ENCODE results near the gene SH3PXD2A. TPM values are rescaled to one million over a fixed set of nuclear protein-coding genes. Genes with fewer than 3 reads are reported as not detected.
A peak's percentile ranks its signal among the peaks of the same experiment; 100 is the strongest.

Gene SH3PXD2A, protein sequence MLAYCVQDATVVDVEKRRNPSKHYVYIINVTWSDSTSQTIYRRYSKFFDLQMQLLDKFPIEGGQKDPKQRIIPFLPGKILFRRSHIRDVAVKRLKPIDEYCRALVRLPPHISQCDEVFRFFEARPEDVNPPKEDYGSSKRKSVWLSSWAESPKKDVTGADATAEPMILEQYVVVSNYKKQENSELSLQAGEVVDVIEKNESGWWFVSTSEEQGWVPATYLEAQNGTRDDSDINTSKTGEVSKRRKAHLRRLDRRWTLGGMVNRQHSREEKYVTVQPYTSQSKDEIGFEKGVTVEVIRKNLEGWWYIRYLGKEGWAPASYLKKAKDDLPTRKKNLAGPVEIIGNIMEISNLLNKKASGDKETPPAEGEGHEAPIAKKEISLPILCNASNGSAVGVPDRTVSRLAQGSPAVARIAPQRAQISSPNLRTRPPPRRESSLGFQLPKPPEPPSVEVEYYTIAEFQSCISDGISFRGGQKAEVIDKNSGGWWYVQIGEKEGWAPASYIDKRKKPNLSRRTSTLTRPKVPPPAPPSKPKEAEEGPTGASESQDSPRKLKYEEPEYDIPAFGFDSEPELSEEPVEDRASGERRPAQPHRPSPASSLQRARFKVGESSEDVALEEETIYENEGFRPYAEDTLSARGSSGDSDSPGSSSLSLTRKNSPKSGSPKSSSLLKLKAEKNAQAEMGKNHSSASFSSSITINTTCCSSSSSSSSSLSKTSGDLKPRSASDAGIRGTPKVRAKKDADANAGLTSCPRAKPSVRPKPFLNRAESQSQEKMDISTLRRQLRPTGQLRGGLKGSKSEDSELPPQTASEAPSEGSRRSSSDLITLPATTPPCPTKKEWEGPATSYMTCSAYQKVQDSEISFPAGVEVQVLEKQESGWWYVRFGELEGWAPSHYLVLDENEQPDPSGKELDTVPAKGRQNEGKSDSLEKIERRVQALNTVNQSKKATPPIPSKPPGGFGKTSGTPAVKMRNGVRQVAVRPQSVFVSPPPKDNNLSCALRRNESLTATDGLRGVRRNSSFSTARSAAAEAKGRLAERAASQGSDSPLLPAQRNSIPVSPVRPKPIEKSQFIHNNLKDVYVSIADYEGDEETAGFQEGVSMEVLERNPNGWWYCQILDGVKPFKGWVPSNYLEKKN
- 10 to 100 TPM; 12.4 to 14.5 TPM for total RNA-seq

GRCh38 chr10:103855424-103855823 is at the start of gene SH3PXD2A:
SH3PXD2A (minus strand) TSS chr10:103855576; CDS start chr10:103855266, 310 bp downstream.
- H3K36me3 Mint-ChIP-seq: no peaks in the 10 kb centered on the region
- H3K9me3 Mint-ChIP-seq (ENCODE audit: low read depth): no peaks in the 10 kb centered on the region
- H3K27ac Mint-ChIP-seq: no peak within 1 kb of the TSS
- CTCF ChIA-PET: interaction anchor here (0.9 to 8.9 kb wide), 13 partner anchors 8 to 169 kb away, joined by 3 to 144 read pairs (median 4); no protein-coding TSS in a partner anchor
- DNase-seq: no peak
- peak within 1 kb of the TSS; percentile 64 for H3K4me3 Mint-ChIP-seq
- peaks cover 57% of the 10 kb centered on the region for H3K27me3 Mint-ChIP-seq
- H3K4me1 Mint-ChIP-seq: peaks cover 9% of the 10 kb centered on the region
- ATAC-seq: peak; percentile 58

- DNase-seq (no peak), ATAC-seq (peak; percentile 81)
- Mint-ChIP-seq H3K4me1 (peaks cover 47% of the 10 kb centered on the region), H3K27ac (peak overlapping the region; percentile 79), H3K9me3 (ENCODE audit: low read depth) (no peaks in the 10 kb centered on the region), H3K36me3 (peaks cover 52% of the 10 kb centered on the region), H3K4me3 (peak overlapping the region; percentile 55), H3K27me3 (no peaks in the 10 kb centered on the region)
- CTCF ChIA-PET: interaction anchor here (0.9 to 2.6 kb wide), 12 partner anchors 10 to 222 kb away, joined by 3 to 14 read pairs (median 5); partner anchors contain the start of genes SLK and STN1
Observed at GRCh38 chr10:103901299-103901698, 45.9 kb upstream of the SH3PXD2A start.

DNA sequence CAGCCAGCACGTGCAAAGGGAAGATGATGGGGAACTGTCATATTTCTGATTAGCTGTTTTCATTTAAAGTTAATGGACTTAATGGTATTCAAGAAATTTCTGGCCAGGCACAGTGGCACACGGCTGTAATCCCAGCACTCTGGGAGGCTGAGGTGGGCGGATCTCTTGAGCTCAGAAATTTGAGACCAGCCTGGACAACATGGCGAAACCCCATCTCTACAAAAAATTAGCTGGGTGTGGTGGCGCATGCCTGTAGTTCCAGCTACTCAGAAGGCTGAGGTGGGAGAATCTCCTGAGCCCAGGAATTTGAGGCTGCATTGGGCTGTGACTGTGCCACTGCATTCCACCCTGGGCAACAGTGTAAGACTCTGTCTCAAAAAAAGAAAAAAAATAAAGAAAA is 43.9 kb upstream of the SH3PXD2A start:
- H3K36me3 Mint-ChIP-seq: peaks cover 55% of the 10 kb centered on the region
- ATAC-seq (no peak), DNase-seq (no peak)
- CTCF ChIA-PET: interaction anchor here (0.9 to 1.9 kb wide), 5 partner anchors 9 to 46 kb away, joined by 3 to 6 read pairs (median 3); no protein-coding TSS in a partner anchor
- H3K27me3 Mint-ChIP-seq: no peaks in the 10 kb centered on the region
- peaks cover 52% of the 10 kb centered on the region for H3K4me1 Mint-ChIP-seq
- no peak overlapping the region for H3K4me3 Mint-ChIP-seq
- no peak overlapping the region for H3K27ac Mint-ChIP-seq
- H3K9me3 Mint-ChIP-seq (ENCODE audit: low read depth): no peaks in the 10 kb centered on the region

DNA sequence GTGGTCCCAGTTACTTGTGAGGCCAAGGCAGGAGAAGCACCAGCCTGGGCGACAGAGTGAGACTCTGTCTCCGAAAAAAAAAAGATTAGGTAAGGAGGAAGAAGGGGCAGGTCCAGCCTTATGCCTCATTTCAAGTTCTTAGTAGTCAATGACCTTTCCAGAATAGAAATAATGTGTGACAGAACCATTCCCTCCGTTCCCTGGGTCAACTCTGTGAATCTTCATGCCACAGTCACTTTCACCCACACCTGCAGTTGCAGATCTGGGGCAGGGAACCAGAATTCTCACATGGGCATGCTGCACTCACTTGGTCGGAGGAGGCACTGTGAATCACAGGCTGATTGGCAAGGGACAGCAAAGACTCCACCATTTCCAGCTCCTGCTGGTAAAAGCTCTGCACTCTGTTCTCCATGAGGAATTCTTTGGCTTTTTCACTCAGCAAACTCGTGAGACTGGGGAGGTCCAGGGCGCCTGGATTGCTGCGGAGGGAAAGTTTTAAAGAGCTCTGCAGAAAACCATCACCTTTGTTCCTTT is 41.9 kb upstream of the SH3PXD2A start:
- DNase-seq: no peak
- H3K27me3 Mint-ChIP-seq: no peaks in the 10 kb centered on the region
- no peak overlapping the region for H3K4me3 Mint-ChIP-seq
- CTCF ChIA-PET: interaction anchor here (0.8 to 1.0 kb wide), 2 partner anchors 9 to 20 kb away, joined by 3 to 4 read pairs; no protein-coding TSS in a partner anchor
- no peak for ATAC-seq
- H3K27ac Mint-ChIP-seq: no peak overlapping the region
- H3K4me1 Mint-ChIP-seq: peaks cover 54% of the 10 kb centered on the region
- H3K36me3 Mint-ChIP-seq: peaks cover 51% of the 10 kb centered on the region
- no peaks in the 10 kb centered on the region for H3K9me3 Mint-ChIP-seq (ENCODE audit: low read depth)

DNA sequence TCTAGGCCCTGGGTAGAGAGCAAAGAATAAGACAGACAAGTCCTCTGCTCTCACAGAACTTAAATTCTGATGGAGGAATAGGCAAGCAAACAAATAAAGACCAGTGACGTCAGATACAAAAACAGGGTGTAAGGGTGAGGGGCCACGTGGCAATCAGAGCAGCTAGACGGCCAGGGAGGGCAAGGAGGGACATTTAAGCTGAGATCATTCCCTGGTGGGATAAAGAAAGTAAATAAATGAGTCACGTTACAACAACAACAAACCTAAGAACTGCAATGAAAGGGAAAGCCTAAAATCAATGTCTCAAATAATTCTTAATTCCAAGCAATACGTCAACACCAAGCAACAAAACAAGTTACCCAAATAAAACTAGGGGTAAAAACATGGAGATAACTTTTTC is 40.8 kb upstream of the SH3PXD2A start:
- CTCF ChIA-PET: no interaction called here
- H3K36me3 Mint-ChIP-seq: peaks cover 58% of the 10 kb centered on the region
- DNase-seq (no peak), ATAC-seq (no peak)
- no peaks in the 10 kb centered on the region for H3K27me3 Mint-ChIP-seq
- H3K4me3 Mint-ChIP-seq: no peak overlapping the region
- H3K9me3 Mint-ChIP-seq (ENCODE audit: low read depth): no peaks in the 10 kb centered on the region
- peaks cover 47% of the 10 kb centered on the region for H3K4me1 Mint-ChIP-seq
- peak overlapping the region; percentile 72 for H3K27ac Mint-ChIP-seq

GRCh38 chr10:103895411-103896186 is 40.2 kb upstream of the SH3PXD2A start:
- peak; percentile 72 for ATAC-seq
- H3K4me1 Mint-ChIP-seq: peaks cover 47% of the 10 kb centered on the region
- CTCF ChIA-PET: interaction anchor here (1.1 to 2.1 kb wide), 7 partner anchors 9 to 225 kb away, joined by 3 to 17 read pairs (median 5); partner anchors contain the start of gene SFR1
- no peak overlapping the region for H3K4me3 Mint-ChIP-seq
- peak overlapping the region; percentile 75 for H3K27ac Mint-ChIP-seq
- H3K27me3 Mint-ChIP-seq: no peaks in the 10 kb centered on the region
- DNase-seq: no peak
- peaks cover 57% of the 10 kb centered on the region for H3K36me3 Mint-ChIP-seq
- H3K9me3 Mint-ChIP-seq (ENCODE audit: low read depth): no peaks in the 10 kb centered on the region

DNA sequence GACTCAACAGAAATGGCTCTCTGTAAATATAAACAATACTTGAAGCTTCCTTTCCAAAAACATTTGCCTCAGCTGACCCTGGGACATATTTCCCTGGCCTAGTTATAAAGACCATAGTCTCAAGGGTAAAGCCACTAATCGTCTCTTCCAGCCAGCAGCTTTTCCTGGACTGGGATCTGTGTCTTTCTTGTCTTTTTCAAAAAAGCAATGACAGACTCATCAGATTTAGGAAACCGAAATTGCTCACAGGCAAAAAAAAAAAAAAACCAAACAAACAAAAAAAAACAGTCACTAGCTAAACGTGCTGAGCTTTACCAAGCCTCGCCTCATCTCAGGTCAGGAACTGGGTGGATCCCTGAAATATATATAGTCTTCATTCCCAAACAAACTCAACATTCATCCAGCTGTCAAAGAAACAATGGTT is 39.1 kb upstream of the SH3PXD2A start:
- Mint-ChIP-seq H3K4me1 (peaks cover 49% of the 10 kb centered on the region), H3K36me3 (peaks cover 53% of the 10 kb centered on the region), H3K27me3 (no peaks in the 10 kb centered on the region), H3K4me3 (peak overlapping the region; percentile 7), H3K9me3 (ENCODE audit: low read depth) (no peaks in the 10 kb centered on the region), H3K27ac (peak overlapping the region; percentile 75)
- DNase-seq (no peak), ATAC-seq (peak; percentile 24)
- CTCF ChIA-PET: interaction anchor here (0.7 to 2.1 kb wide), 10 partner anchors 8 to 228 kb away, joined by 3 to 17 read pairs (median 4); partner anchors contain the start of genes SFR1 and STN1

- no peak for ATAC-seq
- Mint-ChIP-seq H3K27me3 (no peaks in the 10 kb centered on the region), H3K4me3 (no peak overlapping the region), H3K27ac (peak overlapping the region; percentile 75), H3K4me1 (peaks cover 55% of the 10 kb centered on the region), H3K36me3 (peaks cover 55% of the 10 kb centered on the region), H3K9me3 (ENCODE audit: low read depth) (no peaks in the 10 kb centered on the region)
- CTCF ChIA-PET: interaction anchor here (0.9 to 2.1 kb wide), 8 partner anchors 16 to 227 kb away, joined by 3 to 17 read pairs (median 5); partner anchors contain the start of genes SFR1 and STN1
- DNase-seq: no peak
Observed at GRCh38 chr10:103893817-103894216, 38.4 kb upstream of the SH3PXD2A start.

- no peak for ATAC-seq
- DNase-seq: no peak
- no peak overlapping the region for H3K4me3 Mint-ChIP-seq
- no peaks in the 10 kb centered on the region for H3K9me3 Mint-ChIP-seq (ENCODE audit: low read depth)
- CTCF ChIA-PET: interaction anchor here (1.0 to 1.6 kb wide), 2 partner anchors 24 to 229 kb away, joined by 3 to 4 read pairs; partner anchors contain the start of gene SFR1
- no peaks in the 10 kb centered on the region for H3K27me3 Mint-ChIP-seq
- no peak overlapping the region for H3K27ac Mint-ChIP-seq
- H3K4me1 Mint-ChIP-seq: peaks cover 60% of the 10 kb centered on the region
- H3K36me3 Mint-ChIP-seq: peaks cover 57% of the 10 kb centered on the region
Observed at GRCh38 chr10:103892181-103892580, 36.8 kb upstream of the SH3PXD2A start.

GRCh38 chr10:103890688-103891087 is 35.3 kb upstream of the SH3PXD2A start:
- H3K36me3 Mint-ChIP-seq: peaks cover 51% of the 10 kb centered on the region
- H3K4me3 Mint-ChIP-seq: no peak overlapping the region
- no peak for DNase-seq
- peak overlapping the region; percentile 71 for H3K27ac Mint-ChIP-seq
- CTCF ChIA-PET: interaction anchor here (0.6 to 8.0 kb wide), 7 partner anchors 11 to 384 kb away, joined by 3 to 95 read pairs (median 7); partner anchors contain the start of gene SFR1
- no peak for ATAC-seq
- no peaks in the 10 kb centered on the region for H3K9me3 Mint-ChIP-seq (ENCODE audit: low read depth)
- peaks cover 53% of the 10 kb centered on the region for H3K4me1 Mint-ChIP-seq
- H3K27me3 Mint-ChIP-seq: no peaks in the 10 kb centered on the region

GRCh38 chr10:103890194-103890658 is 34.9 kb upstream of the SH3PXD2A start:
- Mint-ChIP-seq H3K27ac (peak overlapping the region; percentile 71), H3K9me3 (ENCODE audit: low read depth) (no peaks in the 10 kb centered on the region), H3K36me3 (peaks cover 48% of the 10 kb centered on the region), H3K4me1 (peaks cover 48% of the 10 kb centered on the region), H3K4me3 (no peak overlapping the region), H3K27me3 (no peaks in the 10 kb centered on the region)
- CTCF ChIA-PET: interaction anchor here (0.6 to 8.0 kb wide), 13 partner anchors 11 to 385 kb away, joined by 3 to 95 read pairs (median 4); partner anchors contain the start of gene SFR1
- ATAC-seq (no peak), DNase-seq (no peak)

Data from activated CD8-positive, alpha-beta memory T cell treated with anti-CD3 and anti-CD28 coated beads, Interleukin-2, amount 10 ng/mL, durations not matched to agents 7 days and 5 days (primary cell).